ENCODE data around the gene IPMK. TPM values are rescaled to one million over a fixed set of nuclear protein-coding genes. Genes with fewer than 3 reads are reported as not detected.

The IPMK gene
- total RNA-seq, 1 experiment from 2014 or later = 7.2 TPM

DNA sequence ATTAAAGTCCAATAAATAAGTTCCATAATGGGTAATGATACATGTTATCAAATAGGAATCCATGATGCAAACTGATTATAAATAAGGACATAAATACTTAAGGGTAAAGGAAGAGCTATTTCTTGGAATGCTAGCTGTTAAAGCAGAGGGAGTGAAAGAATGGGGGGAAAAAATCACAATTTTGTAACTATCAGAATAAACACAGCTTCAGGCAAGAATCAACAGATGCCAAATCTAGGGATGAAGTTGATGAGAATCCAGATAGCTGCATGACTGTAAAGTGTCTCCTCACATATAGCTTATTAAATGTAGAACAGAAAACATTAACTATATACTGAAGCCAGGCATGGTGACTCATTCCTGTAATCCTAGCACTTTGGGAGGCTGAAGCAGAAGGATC lies 4.9 kb downstream of the IPMK start:
- Histone ChIP-seq H3K14ac (ENCODE audit: insufficient read depth, low read length) (no peak overlapping the region), H3K23ac (ENCODE audit: insufficient read length, low read depth, low read length) (no peak overlapping the region), H4K5ac (ENCODE audit: insufficient read length, low read depth, low read length) (no peak overlapping the region), H3K18ac (ENCODE audit: insufficient read length, low read depth, low read length) (no peak overlapping the region), H3K9ac (ENCODE audit: extremely low read depth, insufficient read length, low read length) (no peak overlapping the region), H3T11ph (ENCODE audit: low read length) (no peak overlapping the region), H3K56ac (ENCODE audit: insufficient read length, low read depth, low read length) (no peak overlapping the region), H3K79me2 (ENCODE audit: insufficient read depth, low read length) (no peaks in the 10 kb centered on the region; the same call in 1 of the 2 replicates), H3K27ac (ENCODE audit: insufficient read length, low read depth, low read length) (no peak overlapping the region), H4K20me1 (ENCODE audit: control insufficient read depth, insufficient read depth, insufficient read length) (no peaks in the 10 kb centered on the region), H3K23me2 (ENCODE audit: insufficient read length, low read depth, low read length, poor library complexity, severe bottlenecking) (peaks cover 9% of the 10 kb centered on the region), H2AK5ac (ENCODE audit: insufficient read length, low read length) (no peak overlapping the region), H4K91ac (ENCODE audit: insufficient read length, low read depth, low read length) (no peak overlapping the region), H3K9me3 (ENCODE audit: control insufficient read depth, low read depth, low read length) (no peaks in the 10 kb centered on the region), H4K8ac (replicated peaks; ENCODE audit: insufficient read length, low read depth, low read length) (no peak overlapping the region), H2AFZ (ENCODE audit: low read length) (no peak overlapping the region), H3K79me1 (ENCODE audit: insufficient read depth, low read depth, low read length, poor library complexity, severe bottlenecking) (peaks cover 4% of the 10 kb centered on the region), H3K4ac (ENCODE audit: low read depth, low read length) (no peak overlapping the region), H2BK5ac (ENCODE audit: insufficient read length, low read length) (no peak overlapping the region), H2BK20ac (ENCODE audit: low read depth, low read length, poor library complexity, severe bottlenecking) (no peak overlapping the region), H3K4me2 (ENCODE audit: insufficient read depth, insufficient read length, low read length) (no peak overlapping the region), H3K27me3 (ENCODE audit: insufficient read depth, low read length) (no peaks in the 10 kb centered on the region), H3K4me1 (ENCODE audit: insufficient read depth, low read length) (peaks cover 2% of the 10 kb centered on the region; the same call in 1 of the 2 replicates), H2BK120ac (ENCODE audit: low read depth, low read length, poor library complexity, severe bottlenecking) (no peak overlapping the region), H2BK12ac (ENCODE audit: insufficient read length, low read depth, low read length) (no peak overlapping the region), H2BK15ac (ENCODE audit: low read depth, low read length) (no peak overlapping the region)
- H3K9me3 Mint-ChIP-seq = peaks cover 3 to 10% of the 10 kb centered on the region in 2 experiments; a peak in 4 of 5 replicates
- H3K36me3 Mint-ChIP-seq (ENCODE audit: insufficient read depth in 1 of 3, low read depth in 3 of 3) = peaks cover under 1 to 14% (median 11%) of the 10 kb centered on the region in 3 experiments
- peaks cover 20 to 35% of the 10 kb centered on the region in 2 experiments for H3K4me1 Mint-ChIP-seq
- TF ChIP-seq, protein P1, sequence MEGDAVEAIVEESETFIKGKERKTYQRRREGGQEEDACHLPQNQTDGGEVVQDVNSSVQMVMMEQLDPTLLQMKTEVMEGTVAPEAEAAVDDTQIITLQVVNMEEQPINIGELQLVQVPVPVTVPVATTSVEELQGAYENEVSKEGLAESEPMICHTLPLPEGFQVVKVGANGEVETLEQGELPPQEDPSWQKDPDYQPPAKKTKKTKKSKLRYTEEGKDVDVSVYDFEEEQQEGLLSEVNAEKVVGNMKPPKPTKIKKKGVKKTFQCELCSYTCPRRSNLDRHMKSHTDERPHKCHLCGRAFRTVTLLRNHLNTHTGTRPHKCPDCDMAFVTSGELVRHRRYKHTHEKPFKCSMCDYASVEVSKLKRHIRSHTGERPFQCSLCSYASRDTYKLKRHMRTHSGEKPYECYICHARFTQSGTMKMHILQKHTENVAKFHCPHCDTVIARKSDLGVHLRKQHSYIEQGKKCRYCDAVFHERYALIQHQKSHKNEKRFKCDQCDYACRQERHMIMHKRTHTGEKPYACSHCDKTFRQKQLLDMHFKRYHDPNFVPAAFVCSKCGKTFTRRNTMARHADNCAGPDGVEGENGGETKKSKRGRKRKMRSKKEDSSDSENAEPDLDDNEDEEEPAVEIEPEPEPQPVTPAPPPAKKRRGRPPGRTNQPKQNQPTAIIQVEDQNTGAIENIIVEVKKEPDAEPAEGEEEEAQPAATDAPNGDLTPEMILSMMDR (conservative IDR thresholded peaks at IDR 0.05) = no peak
- H3K27ac Mint-ChIP-seq = no peak overlapping the region
- DNase-seq = no peak
- no peaks in the 10 kb centered on the region; the same call in 1 of the 2 replicates for H3K27me3 Mint-ChIP-seq (ENCODE audit: low read depth)
- H3K4me3 Mint-ChIP-seq = no peak overlapping the region; a peak in 1 of 5 replicates
